ENCODE data around the gene GPN1.
"Not testable (repeated sequence)": the region's sequence is repeated elsewhere in the genome, so short reads cannot be mapped to it uniquely, and the experiment has no call there.

The GPN1 gene

DNA sequence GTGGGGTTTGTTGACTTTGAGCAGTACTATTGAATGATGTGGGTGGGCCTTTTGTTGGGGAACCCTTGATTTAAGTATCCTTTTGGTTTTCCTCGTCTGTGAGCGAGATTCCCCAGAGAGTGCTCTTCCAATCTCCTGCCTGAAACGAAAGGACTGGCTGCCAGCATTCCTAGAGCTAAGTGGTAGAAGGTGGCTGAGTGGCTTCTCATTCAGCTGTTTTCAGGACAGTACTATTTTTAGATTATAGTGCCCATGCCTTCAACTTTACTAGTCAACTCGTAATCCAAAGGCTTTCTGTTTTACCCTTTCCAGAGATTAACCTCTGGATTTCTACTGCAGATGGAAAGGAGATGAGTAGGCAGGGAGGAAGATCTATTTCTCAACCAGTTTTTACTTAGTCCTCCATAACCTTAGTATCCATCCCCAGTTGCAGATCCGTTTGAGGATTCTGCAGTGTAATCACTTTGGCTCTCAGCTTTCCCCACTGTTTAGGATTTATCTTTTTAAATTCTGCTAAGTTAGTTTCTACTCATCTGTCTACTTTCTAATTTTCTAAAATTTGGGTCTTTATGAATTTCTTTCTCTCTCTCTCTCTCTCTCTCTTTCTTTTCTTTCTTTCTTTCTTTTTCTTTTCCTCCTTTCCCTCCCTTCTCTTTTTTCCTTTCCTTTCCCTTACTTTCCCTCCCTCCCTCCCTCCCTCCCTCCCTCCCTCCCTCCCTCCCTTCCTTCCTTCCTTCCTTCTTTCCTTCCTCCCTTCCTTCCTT, 44.1 kb downstream of the GPN1 start:
- DNase-seq (ENCODE audit: low spot score): no peak

DNA sequence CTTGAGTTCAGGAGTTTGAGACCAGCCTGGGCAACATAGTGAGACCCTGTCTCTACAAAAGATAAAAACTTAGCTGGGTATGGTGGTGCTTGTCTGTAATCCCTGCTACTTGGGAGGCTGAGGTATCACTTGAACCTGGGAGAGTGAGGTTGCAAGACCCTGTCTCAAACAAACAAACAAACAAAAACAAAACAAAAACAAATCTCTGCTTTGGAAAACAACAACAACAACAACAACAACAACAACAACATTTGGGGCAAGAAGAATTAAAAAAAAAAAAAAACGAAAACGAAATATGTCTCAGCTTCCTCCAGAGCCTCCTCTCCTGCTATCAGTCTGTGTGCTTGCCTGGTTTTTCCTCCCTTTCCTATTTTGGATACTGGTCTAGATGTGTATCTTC, 51.7 kb downstream of the GPN1 start:
- DNase-seq (ENCODE audit: low spot score): no peak

DNA sequence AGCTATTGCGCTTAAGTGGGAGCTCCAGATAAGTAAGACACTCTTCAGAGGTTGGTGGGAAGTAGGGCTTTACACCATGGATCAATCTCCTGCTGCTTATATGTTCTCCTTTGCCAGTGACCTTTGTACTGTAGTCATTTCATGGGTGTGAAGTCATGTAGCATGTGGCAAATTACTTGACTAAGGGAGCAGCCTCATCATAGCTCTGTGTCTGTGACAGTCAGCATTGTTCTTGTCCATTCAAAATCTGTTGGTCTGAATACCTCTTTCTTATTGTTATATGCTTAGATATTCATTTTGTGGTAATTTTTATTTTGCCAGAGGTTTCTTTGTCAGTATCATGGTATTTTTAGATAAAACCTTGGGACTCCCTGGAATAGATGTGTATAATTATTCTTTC, 53.0 kb downstream of the GPN1 start:
- DNase-seq (ENCODE audit: low spot score): no peak

DNA sequence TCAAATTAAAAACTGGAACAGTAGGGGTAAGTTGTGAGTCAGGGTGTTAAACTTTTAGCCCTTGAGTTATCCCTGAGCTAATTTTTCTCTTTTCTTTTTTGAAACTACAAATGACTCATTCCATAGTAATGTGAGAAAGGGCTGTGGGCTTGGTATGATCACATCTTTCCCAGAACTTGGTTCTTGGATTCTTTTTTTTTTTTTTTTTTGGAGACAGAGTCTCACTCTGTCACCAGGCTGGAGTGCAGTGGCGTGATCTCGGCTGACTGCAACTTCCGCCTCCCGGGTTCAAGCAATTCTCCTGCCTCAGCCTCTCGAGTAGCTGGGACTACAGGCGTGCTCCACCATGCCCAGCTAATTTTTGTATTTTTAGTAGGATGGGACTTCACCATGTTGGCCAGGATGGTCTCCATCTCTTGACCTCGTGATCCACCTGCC, 53.5 kb downstream of the GPN1 start:
- DNase-seq (ENCODE audit: low spot score): not testable (repeated sequence)

DNA sequence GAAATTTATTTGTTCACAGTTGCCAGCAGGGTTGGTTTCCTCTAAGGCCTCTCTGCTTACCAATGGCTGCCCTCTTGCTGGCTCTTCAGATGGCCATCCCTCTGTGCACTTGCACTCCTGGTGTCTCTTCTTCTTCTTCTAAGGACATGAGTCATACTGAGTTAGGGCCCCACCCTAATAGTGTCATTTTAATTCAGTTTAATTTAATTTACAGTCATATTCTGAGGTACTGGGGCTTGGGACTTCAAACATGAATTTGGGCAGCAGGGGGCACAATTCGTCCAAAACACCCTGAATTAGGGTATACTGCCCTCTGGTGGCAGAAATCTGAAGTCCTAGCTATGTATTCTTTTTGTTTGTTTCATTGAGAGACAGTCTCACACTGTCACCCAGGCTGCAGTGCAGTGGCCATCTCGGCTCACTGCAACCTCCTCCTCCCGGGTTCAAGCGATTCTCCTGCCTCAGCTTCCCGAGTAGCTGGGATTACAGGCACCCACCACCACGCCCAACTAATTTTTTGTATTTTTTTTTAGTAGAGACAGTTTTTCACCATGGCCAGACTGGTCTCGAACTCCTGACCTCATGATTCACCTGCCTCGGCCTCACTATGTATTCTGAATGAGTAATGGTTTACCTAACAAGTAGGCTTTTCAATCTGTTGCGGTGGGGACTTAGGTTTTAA, 54.7 kb downstream of the GPN1 start:
- DNase-seq (ENCODE audit: low spot score): peak; percentile 26

DNA sequence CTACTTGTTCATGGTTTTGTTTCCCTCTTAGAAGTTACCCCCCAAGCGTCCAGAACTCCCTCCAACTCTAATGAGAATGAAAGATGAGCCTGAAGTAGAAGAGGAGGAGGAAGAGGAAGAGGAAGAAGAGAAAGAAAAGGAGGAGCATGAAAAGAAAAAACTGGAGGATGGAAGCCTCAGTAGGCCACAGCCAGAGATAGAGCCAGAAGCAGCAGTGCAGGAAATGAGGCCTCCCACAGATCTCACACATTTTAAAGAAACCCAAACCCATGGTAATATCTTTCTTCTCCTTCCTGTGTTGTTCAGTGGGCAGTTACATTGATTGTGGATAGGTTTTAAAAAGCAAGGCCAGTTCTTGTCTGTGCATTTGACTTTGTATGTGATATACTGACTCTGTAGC, 56.2 kb downstream of the GPN1 start:
- DNase-seq (ENCODE audit: low spot score): not testable (repeated sequence)

DNA sequence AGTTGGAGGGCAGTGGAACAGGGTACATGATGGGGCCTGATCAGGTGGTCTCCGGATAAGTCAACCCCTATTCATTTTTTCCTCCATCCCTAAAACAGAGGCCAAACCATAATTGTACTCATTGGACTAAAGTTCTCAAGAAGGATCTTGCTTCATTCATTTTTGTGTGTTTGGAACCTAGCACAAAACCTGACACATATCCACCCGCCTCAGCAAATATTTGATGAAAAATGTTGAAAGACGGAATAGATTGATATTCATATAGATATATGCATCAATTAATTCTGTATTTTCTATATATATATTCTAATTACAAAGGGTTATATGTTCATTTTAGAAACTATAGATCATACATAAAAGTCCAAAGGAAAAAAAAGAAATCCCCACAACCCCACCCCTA, 56.7 kb downstream of the GPN1 start:
- no peak for DNase-seq (ENCODE audit: low spot score)

DNA sequence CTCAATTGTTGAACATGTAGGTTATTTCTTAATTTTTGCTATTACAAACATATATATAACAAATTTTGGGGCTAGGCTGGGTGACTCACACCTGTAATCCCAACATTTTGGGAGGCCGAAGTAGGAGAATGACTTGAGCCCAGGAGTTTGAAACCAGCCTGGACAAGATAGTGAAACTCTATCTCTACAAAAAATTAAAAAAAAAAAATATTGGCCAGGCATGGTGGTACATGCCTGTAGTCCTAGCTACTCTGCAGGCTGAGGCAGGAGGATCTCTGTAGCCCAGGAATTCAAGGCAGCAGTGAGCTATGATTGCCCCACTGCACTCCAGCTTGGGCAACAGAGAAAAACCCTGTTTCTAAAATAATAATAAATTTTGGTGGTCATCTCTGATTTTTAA, 58.4 kb downstream of the GPN1 start:
- DNase-seq (ENCODE audit: low spot score): no peak

DNA sequence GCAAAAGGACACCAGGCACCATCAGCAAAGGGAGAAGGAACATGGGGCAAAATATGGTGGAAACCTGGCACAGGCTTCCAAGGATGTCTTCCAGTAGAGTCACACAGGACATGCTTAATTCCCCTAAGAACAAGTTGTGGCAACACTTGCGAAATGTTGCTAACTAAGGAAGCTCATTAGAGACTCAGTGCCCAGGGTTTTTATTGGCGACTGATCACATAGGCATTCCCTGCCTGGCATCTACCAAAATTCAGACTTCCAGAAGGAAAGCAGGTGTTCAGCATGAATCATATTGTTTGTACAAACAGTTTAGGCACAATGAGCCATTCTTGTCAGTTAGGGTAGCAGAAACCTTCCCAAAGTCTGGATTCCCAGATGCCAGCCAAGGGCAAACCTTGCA, 60.6 kb downstream of the GPN1 start:
- DNase-seq (ENCODE audit: low spot score): no peak

DNA sequence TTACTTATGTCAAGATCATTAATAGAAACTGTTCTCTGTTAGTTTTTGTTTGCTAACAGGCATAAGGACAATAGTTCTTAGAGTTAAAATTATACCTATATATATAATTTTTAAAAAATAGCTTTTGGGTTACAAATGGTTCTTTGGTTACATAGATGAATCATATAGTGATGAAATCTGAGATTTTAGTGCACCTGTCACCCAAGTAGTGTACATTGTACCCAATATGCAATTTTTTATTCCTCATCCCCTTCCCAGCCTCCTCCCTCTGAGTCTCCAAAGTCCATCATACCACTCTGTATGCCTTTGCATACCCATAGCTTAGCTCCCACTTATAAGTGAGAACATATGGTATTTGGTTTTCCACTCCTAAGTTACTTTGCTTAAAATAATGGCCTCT, 61.2 kb downstream of the GPN1 start:
- no peak for DNase-seq (ENCODE audit: low spot score)

DNA sequence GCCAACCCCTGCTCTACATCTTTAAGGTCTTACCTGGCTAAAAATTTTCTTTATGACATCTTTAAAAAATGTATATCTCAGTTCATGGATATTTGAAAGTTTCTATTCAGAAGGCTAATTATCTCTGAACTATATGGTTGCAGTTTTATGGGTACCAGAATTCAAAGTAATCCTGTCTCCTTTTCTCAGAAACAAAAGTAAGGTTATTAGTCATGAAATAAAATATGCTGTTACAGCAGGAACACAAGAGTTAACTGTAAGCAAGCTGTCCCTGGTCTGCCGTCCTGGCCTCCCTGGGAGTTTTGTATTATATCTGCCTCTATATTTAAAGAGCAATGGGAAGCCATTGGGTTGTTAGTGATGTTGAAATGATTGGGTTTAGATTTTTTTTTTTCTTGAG, 68.8 kb downstream of the GPN1 start:
- DNase-seq (ENCODE audit: low spot score): no peak

All from HuH-7.5 (cell line).